GM12878 (cell line): Measurements from ENCODE around the gene ALPK1. TPM values are rescaled to one million over a fixed set of nuclear protein-coding genes. Genes with fewer than 3 reads are reported as not detected.

ENCODE experiments used
- ATAC-seq: fragments of 200-7000 bp; cut with Tn5 transposase; 3 replicates; pipeline ENCODE4 v1.9.1; 2020; ENCODE audit warnings: mild to moderate bottlenecking, moderate library complexity
- BruUV-seq: library from RNA; stranded (reverse); fragments of 400-500 nt; replicated peaks from 2 replicates; lab custom pipeline; 2021; lab: Mats Ljungman, UMichigan
- CTCF ChIA-PET: fragments of 300-600 bp; sonication (Branson Sonifier 250); formaldehyde crosslinking; extraction: SDS; loops from one replicate; lab custom pipeline; 2021; ENCODE audit warnings: inconsistent platforms; lab: Yijun Ruan, JAX
- POLR2A ChIA-PET: fragments of 350-600 bp; formaldehyde crosslinking; extraction: SDS; loops from one replicate; lab custom pipeline; 2021; ENCODE audit warnings: inconsistent platforms; lab: Charles Lee
- RAD21 ChIA-PET: fragments of 300-600 bp; sonication (Branson Sonifier 250); formaldehyde crosslinking; loops from one replicate; lab custom pipeline; 2023; ENCODE audit warnings: antibody characterized with exemption; ENCODE audit not compliant: unreplicated experiment; lab: Charles Lee
- SMC1A ChIA-PET: fragments of 300-600 bp; sonication (Branson Sonifier 250); formaldehyde crosslinking; loops from one replicate; lab custom pipeline; 2023; ENCODE audit not compliant: unreplicated experiment, uncharacterized antibody; lab: Charles Lee
- DNase-seq: peaks from one replicate; pipeline ENCODE4 v3.0.0-alpha.2; 2011; ENCODE audit warnings: low read depth, low spot score
- FAIRE-seq: peaks from 3 replicates; lab custom pipeline; 2011; peaks lifted over from hg19 to GRCh38; lab: Jason Lieb, UNC
- H2AFZ ChIP-seq: 2 replicates; pipeline ENCODE4 v1.6.0; 2011; ENCODE audit warnings: low read depth, low read length, control low read depth; ENCODE audit not compliant: control insufficient read depth
- H3K27ac ChIP-seq: 2 replicates; pipeline ENCODE4 v1.5.1; 2011; ENCODE audit warnings: control low read depth; ENCODE audit not compliant: control insufficient read depth, insufficient read depth
- H3K27me3 ChIP-seq, 2 experiments: replicated peaks in 1 of 2; 2 replicates each; pipeline versions ENCODE4 v1.6.0 to v1.6.1; 2011; ENCODE audit warnings: low read length in 1 of 2; ENCODE audit not compliant: control insufficient read depth in 2 of 2, insufficient read depth in 2 of 2
- H3K36me3 ChIP-seq, 2 experiments: 2 replicates each; pipeline ENCODE4 v1.5.1; 2011; ENCODE audit warnings: low read length in 1 of 2; ENCODE audit not compliant: control insufficient read depth in 2 of 2, insufficient read depth in 2 of 2
- H3K4me1 ChIP-seq: 2 replicates; pipeline ENCODE4 v1.6.1; 2011; ENCODE audit warnings: mild to moderate bottlenecking, low read length, moderate library complexity, mixed read lengths; ENCODE audit not compliant: control insufficient read depth, insufficient read depth
- H3K4me2 ChIP-seq: 2 replicates; pipeline ENCODE4 v1.6.0; 2011; ENCODE audit warnings: control low read depth; ENCODE audit not compliant: control insufficient read depth, insufficient read depth
- H3K4me3 ChIP-seq: fragments of 200-600 bp; sonication (generic); 2 replicates; pipeline ENCODE4 v1.5.1; 2016
- H3K79me2 ChIP-seq: 2 replicates; pipeline ENCODE4 v1.6.0; 2011; ENCODE audit warnings: low read length; ENCODE audit not compliant: control insufficient read depth, insufficient read depth
- H3K9ac ChIP-seq: 2 replicates; pipeline ENCODE4 v1.8.0; 2011; ENCODE audit warnings: low read length, control low read depth, mixed read lengths; ENCODE audit not compliant: control insufficient read depth, insufficient read depth
- H3K9me3 ChIP-seq: replicated peaks from 3 replicates; pipeline ENCODE4 v1.5.1; 2011; ENCODE audit warnings: mild to moderate bottlenecking, low read length; ENCODE audit not compliant: control insufficient read depth, insufficient read depth
- H4K20me1 ChIP-seq: 2 replicates; pipeline ENCODE4 v1.6.0; 2011; ENCODE audit not compliant: control insufficient read depth, insufficient read depth
- CHD2 ChIP-seq: IDR thresholded peaks from 2 replicates; pipeline ENCODE4 v1.6.1; 2011; ENCODE audit warnings: low read depth, low read length, improper control_type of control experiment, borderline replicate concordance
- LARP7 ChIP-seq: fragments of 450-650 bp; IDR thresholded peaks from 2 replicates; pipeline ENCODE4 v1.6.1; 2017; ENCODE audit warnings: mild to moderate bottlenecking
- POLR2AphosphoS2 ChIP-seq: IDR thresholded peaks from 2 replicates; pipeline ENCODE4 v1.6.1; 2011; ENCODE audit warnings: low read depth, mild to moderate bottlenecking, low read length, improper control_type of control experiment, moderate library complexity
- POLR2AphosphoS5 ChIP-seq: IDR thresholded peaks from 2 replicates; pipeline ENCODE4 v1.6.1; 2011; ENCODE audit warnings: mild to moderate bottlenecking, low read length, inconsistent platforms
- WGBS: methylation state at CpG from one replicate; pipeline ENCODE4 v1.1.6; 2016; ENCODE audit warnings: low lambda C conversion rate; ENCODE audit not compliant: insufficient replicate concordance, insufficient coverage; ENCODE audit errors: missing lambda C conversion rate; 5-methylcytosine and 5-hydroxymethylcytosine counted together
- in situ Hi-C: fragments of 300-500 bp; cut with MboI; formaldehyde crosslinking; loops from 9 replicates; pipeline ENCODE4 v1.14.3; 2018; ENCODE audit warnings: mixed read lengths
- intact Hi-C: fragments of 100-400 bp; cut with micrococcal nuclease; formaldehyde crosslinking; loops from one replicate; pipeline ENCODE4 v1.14.2; 2022; ENCODE audit not compliant: unreplicated experiment
- polyA plus RNA-seq, 11 experiments: library from polyadenylated mRNA; depleted of rRNA in 4 of 11; unstranded in 6 of 11; stranded (reverse) in 5 of 11; fragments of >200 nt; fragmentation: Nextera tagmentation in 4 of 11; fragmentation: Illumina TruSeq in 1 of 11; extraction: Ambion mirVana in 4 of 11; extraction: Trizol in 1 of 11; gene quantifications; 1 replicate in 1 of 11; 2 replicates in 10 of 11; pipeline versions ENCODE4 v1.2.1 to v1.2.3, GENCODE V29; 2011 to 2016; ENCODE audit warnings: inconsistent platforms in 2 of 11, missing spikeins in 2 of 11, low read depth in 1 of 11
- total RNA-seq, 4 experiments: library from RNA; depleted of rRNA in 3 of 4; stranded (reverse); fragments of >200 nt in 3 of 4; fragmentation: Illumina TruSeq in 1 of 4; extraction: Trizol in 1 of 4; gene quantifications; 2 replicates each; pipeline versions ENCODE4 v1.2.1 to v1.2.3, GENCODE V29; 2013 to 2021
- TF ChIP-seq, protein P1 (sequence below): fragments of 450-650 bp; IDR thresholded peaks from 2 replicates; pipeline ENCODE4 v1.6.1; 2017; ENCODE audit warnings: mild to moderate bottlenecking, low read depth, inconsistent platforms; ENCODE audit not compliant: poor library complexity, severe bottlenecking
- TF ChIP-seq, protein P2 (sequence below): IDR thresholded peaks from 2 replicates; pipeline ENCODE4 v1.6.1; 2011; ENCODE audit warnings: mild to moderate bottlenecking, low read depth, low read length, moderate library complexity; ENCODE audit not compliant: insufficient replicate concordance

Gene ALPK1
- total and polyA plus RNA-seq, 10 of the 15 experiments (the other 5 are each of a cell fraction or from before 2014, with no cell fraction given), result 8.5 to 32.3 (median 22.6) TPM

DNA sequence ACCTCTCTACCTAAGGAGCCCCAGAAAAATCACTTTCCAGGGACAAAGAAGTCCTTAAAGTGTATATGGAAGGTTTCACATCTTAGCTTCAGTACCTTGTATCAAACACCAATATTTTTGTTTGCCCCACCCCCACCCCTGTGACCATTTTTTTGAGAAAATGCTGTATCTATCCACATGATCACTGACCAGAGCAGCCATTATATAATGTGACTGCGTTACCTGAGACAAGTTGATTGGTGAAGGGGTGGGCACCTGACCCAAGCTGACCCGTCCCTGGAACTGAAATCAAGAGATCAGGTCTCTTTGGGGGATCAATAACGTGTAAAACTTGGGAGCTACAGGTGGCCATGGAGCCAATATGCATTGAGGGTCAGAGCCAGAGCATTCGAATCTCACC lies 22.2 kb upstream of the ALPK1 start:
- H3K27me3 ChIP-seq, result no peaks in the 10 kb centered on the region
- H3K4me3 ChIP-seq, result peak overlapping the region; percentile 37; the same call in 1 of the 2 replicates
- intact Hi-C loops, result no loop called here
- H3K9me3 ChIP-seq, result no peaks in the 10 kb centered on the region; the same call in 2 of the 3 replicates
- ChIA-PET CTCF (interaction anchor here (1.0 to 2.9 kb wide), 11 partner anchors 8 to 248 kb away, joined by 3 to 16 read pairs (median 4); partner anchors contain the start of gene TIFA), RAD21 (interaction anchor here (1.0 to 3.7 kb wide), 8 partner anchors 13 to 242 kb away, joined by 3 to 25 read pairs (median 6); no protein-coding TSS in a partner anchor), SMC1A (interaction anchor here (1.1 to 22.9 kb wide), 8 partner anchors 9 to 52 kb away, joined by 3 to 247 read pairs (median 10); partner anchors contain the start of genes AP1AR and TIFA), POLR2A (interaction anchor here (1.0 to 2.3 kb wide), 6 partner anchors 10 to 242 kb away, joined by 3 to 15 read pairs (median 6); partner anchors contain the start of genes NEUROG2 and TIFA)
- H3K36me3 ChIP-seq, result peaks cover 8 to 25% of the 10 kb centered on the region in 2 experiments
- BruUV-seq, result no TSS peak
- no peaks in the 10 kb centered on the region for H4K20me1 ChIP-seq
- WGBS, result 64% methylated on average over 4 of the region's 4 CpGs
- ATAC-seq (no peak), DNase-seq (no peak), FAIRE-seq (no peak)
- peaks cover 30% of the 10 kb centered on the region for H3K4me1 ChIP-seq
- no peak overlapping the region for H3K9ac ChIP-seq
- peak overlapping the region; percentile 56 for H3K4me2 ChIP-seq
- TF ChIP-seq, protein P1, sequence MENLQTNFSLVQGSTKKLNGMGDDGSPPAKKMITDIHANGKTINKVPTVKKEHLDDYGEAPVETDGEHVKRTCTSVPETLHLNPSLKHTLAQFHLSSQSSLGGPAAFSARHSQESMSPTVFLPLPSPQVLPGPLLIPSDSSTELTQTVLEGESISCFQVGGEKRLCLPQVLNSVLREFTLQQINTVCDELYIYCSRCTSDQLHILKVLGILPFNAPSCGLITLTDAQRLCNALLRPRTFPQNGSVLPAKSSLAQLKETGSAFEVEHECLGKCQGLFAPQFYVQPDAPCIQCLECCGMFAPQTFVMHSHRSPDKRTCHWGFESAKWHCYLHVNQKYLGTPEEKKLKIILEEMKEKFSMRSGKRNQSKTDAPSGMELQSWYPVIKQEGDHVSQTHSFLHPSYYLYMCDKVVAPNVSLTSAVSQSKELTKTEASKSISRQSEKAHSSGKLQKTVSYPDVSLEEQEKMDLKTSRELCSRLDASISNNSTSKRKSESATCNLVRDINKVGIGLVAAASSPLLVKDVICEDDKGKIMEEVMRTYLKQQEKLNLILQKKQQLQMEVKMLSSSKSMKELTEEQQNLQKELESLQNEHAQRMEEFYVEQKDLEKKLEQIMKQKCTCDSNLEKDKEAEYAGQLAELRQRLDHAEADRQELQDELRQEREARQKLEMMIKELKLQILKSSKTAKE, result no peak
- 0 out of 2 replicates have a peak, but pooled peaks have one; percentile 35 for TF ChIP-seq CHD2
- peak; percentile 51; the same call in 1 of the 2 replicates for TF ChIP-seq POLR2AphosphoS5
- TF ChIP-seq POLR2AphosphoS2, result 0 out of 2 replicates have a peak, but pooled peaks have one; percentile 51
- TF ChIP-seq, protein P2, sequence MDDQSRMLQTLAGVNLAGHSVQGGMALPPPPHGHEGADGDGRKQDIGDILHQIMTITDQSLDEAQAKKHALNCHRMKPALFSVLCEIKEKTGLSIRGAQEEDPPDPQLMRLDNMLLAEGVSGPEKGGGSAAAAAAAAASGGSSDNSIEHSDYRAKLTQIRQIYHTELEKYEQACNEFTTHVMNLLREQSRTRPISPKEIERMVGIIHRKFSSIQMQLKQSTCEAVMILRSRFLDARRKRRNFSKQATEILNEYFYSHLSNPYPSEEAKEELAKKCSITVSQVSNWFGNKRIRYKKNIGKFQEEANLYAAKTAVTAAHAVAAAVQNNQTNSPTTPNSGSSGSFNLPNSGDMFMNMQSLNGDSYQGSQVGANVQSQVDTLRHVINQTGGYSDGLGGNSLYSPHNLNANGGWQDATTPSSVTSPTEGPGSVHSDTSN, result no peak
- peak; percentile 46; the same call in 1 of the 2 replicates for TF ChIP-seq LARP7
- no peak overlapping the region for H2AFZ ChIP-seq
- H3K79me2 ChIP-seq, result peaks cover 70% of the 10 kb centered on the region
- H3K27ac ChIP-seq, result peak overlapping the region; percentile 59
- in situ Hi-C loops, result no loop called here
